Epithelial cell of esophagus (primary cell): ENCODE results near the gene PACSIN2.
A peak's percentile ranks its signal among the peaks of the same experiment; 100 is the strongest.
"Not testable (repeated sequence)": the region's sequence is repeated elsewhere in the genome, so short reads cannot be mapped to it uniquely, and the experiment has no call there.

Source experiments
- DNase-seq: peaks from one replicate; pipeline ENCODE4 v3.0.0; 2010; ENCODE audit warnings: low read depth
- H3K4me3 ChIP-seq: 2 replicates; pipeline ENCODE4 v1.5.1; 2011; ENCODE audit warnings: mild to moderate bottlenecking, low read length, control low read depth
- TF ChIP-seq, protein P1 (sequence below): IDR thresholded peaks from 2 replicates; pipeline ENCODE4 v1.5.1; 2011; ENCODE audit warnings: low read depth, mild to moderate bottlenecking, low read length, control low read depth, inconsistent platforms; ENCODE audit not compliant: insufficient read depth; ENCODE audit errors: missing control alignments

The PACSIN2 gene

DNA sequence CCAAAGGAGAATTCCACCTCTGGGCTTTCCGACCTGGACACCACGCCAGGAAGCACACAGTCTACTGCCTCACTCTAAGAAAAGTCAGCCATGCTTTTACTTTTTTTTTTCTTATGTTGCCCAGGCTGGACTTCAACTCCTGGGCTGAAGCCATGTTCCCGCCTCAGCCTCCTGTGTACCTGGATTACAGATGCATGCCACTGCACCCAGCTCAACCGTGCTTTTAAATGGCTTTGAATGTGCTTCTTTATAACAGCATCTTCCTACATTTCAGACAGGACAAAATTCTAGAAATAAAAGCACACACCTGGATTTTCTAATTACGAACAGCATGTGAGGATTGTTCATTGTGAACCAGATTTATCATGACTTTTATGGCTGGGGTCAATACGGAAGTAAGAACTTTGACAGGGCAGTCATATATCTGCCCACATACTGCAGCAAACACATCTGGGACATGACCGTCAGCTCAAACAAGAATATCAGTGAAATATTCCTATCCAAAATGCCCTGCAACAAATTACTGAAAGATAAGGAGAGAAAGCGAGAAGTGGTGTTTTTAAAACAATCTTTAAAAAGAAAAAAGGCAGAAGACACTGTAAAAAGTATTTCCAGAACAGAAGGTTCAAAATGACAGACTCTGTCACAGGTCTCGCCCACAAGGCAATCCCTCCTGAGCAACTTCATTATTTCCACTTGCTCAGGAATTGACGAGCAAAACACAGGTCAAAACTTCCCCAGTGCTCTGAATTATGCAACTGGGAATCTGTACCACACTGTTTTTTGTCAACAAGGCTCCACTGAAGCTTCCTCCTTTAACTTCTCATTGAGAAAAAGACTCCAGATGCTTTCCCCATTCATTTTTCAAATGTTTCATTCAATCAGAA lies 42.1 kb downstream of the PACSIN2 start:
- TF ChIP-seq, protein P1, sequence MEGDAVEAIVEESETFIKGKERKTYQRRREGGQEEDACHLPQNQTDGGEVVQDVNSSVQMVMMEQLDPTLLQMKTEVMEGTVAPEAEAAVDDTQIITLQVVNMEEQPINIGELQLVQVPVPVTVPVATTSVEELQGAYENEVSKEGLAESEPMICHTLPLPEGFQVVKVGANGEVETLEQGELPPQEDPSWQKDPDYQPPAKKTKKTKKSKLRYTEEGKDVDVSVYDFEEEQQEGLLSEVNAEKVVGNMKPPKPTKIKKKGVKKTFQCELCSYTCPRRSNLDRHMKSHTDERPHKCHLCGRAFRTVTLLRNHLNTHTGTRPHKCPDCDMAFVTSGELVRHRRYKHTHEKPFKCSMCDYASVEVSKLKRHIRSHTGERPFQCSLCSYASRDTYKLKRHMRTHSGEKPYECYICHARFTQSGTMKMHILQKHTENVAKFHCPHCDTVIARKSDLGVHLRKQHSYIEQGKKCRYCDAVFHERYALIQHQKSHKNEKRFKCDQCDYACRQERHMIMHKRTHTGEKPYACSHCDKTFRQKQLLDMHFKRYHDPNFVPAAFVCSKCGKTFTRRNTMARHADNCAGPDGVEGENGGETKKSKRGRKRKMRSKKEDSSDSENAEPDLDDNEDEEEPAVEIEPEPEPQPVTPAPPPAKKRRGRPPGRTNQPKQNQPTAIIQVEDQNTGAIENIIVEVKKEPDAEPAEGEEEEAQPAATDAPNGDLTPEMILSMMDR, result no peak
- H3K4me3 ChIP-seq, result no peak overlapping the region
- no peak for DNase-seq

DNA sequence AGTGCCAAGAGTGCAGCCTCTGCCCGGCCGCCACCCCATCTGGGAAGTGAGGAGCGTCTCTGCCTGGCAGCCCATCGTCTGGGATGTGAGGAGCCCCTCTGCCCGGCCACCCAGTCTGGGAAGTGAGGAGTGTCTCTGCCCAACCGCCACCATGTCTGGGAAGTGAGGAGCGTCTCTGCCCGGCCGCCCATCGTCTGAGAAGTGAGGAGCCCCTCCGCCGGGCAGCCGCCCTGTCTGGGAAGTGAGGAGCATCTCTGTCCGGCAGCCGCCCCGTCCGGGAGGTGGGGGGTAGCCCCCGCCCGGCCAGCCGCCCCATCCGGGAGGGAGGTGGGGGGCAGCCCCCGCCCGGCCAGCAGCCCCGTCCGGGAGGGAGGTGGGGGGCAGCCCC lies 43.5 kb downstream of the PACSIN2 start:
- H3K4me3 ChIP-seq, DNase-seq: not testable (repeated sequence)

DNA sequence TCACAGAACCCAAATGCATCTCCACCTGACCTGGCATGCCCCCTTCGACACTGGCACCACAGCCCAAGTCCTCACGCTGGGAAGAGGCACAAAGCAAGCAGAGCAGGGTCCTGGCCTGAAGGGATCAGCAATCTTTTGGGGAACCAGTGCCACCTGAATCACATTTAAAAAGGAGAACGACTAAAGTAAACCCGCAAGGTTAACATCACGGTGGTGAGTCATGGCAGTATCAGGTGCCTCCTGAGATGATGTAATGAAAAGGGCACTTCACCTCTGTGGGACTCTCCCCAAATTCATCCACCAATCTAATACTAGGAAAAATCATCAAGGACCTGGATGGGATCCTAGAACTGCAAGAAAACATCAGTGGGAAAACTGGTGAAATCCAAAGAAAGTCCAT lies 44.9 kb downstream of the PACSIN2 start:
- peak; percentile 86 for DNase-seq

DNA sequence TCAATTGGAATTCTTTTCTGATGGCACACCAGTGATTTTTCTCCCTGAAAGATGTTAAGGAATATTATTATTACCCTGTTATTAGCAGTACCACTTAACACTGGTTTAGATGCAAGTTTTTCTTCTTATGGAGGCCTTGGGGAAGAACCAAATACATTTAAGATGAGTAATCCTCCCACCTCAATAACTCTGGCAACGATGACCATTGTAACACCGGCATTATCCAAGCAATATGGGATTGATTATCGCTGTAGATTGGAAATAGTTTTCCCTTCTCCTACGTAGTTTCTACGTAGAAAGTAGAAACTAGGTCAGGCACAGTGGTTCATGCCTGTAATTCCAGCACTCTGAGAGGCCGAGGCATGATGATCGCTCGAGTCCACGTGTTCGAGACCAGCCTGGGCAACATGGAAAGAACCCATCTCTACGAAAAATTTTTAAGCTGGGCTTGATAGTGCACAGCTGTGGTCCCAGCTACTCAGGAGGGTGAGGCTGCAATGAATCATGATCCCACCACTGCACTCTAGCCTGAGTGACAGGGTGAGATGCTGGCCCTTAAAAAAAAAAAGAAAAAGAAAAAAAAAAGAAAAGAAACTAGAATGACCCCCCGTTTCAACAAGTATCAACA lies 45.5 kb downstream of the PACSIN2 start:
- DNase-seq, result no peak
- TF ChIP-seq, protein P1, result no peak
- no peak overlapping the region for H3K4me3 ChIP-seq

More for the DNA sequence above, 44.9 kb downstream of the PACSIN2 start:
- no peak overlapping the region for H3K4me3 ChIP-seq
- TF ChIP-seq, protein P1, result no peak

DNA sequence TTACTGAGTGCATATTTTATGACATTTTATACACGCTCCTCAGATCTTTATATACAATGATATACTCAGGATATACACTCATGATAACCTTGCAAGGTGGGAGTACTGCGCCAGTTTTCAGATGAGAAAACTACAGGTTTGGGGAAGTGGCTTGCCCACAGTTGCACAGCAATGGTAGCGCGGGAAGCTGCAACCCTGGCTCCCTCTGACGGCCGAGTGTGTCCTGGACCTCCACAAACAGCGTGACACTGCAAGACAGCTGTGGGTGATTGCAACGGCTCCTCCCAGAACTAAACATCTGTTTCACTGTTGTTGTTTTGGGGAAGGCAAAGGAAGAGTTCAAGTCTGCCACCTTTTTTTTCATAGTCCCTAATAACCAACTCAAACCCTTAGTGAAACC lies 47.0 kb downstream of the PACSIN2 start:
- TF ChIP-seq, protein P1, result no peak
- DNase-seq, result no peak

DNA sequence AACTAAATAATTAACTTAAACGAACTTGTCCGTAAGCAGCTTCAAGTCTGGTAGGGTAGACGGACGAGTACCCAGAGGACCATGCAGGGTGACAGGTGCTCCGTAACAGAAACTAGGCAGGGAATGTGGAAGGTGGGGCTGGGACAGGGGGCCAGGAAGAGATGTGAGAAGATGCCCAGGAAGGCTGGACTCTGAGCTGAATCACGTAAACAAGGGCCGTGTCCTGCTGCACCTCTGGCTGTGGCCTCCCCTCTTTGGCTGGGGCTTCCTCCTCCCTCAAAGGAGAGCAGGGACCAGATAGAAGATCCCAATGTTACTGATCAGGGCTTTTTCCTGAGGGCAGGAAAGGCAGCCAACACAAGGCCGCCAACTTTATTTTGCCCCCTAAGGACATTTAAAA lies 47.9 kb downstream of the PACSIN2 start:
- DNase-seq, result no peak
- H3K4me3 ChIP-seq, result no peak overlapping the region
- TF ChIP-seq, protein P1, result no peak

More for the DNA sequence above, 47.0 kb downstream of the PACSIN2 start:
- H3K4me3 ChIP-seq, result no peak overlapping the region

DNA sequence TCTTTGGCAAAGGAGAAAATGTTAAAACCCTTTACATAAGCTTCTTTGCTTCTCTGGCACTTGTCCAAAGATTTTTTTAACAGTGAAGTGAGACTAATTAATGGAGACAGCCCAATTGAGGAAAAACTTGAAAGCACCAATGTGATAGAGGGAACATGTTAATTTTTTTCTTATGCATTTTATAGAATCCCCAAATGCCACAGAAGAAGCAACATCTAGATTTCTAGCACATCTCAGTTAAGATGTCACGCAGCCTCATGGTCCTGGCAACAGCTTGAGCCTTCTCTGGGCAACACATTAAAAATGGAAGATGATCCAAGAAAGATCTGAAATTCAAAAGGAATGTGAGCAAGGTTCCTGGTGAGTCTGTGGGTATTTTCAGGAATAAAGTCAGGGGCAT lies 48.5 kb downstream of the PACSIN2 start:
- H3K4me3 ChIP-seq, result no peak overlapping the region
- no peak for DNase-seq
- TF ChIP-seq, protein P1, result no peak
